GM19328 (cell line): ENCODE results near the gene INTS11.

Experiments used
- ATAC-seq: cut with Tn5 transposase; IDR thresholded peaks from one replicate; pipeline ENCODE4 v1.9.1; 2021; ENCODE audit warnings: mild to moderate bottlenecking, moderate library complexity; ENCODE audit not compliant: unreplicated experiment

The INTS11 gene

GRCh38 chr1:1287288-1288110 lies 37.0 kb downstream of the INTS11 start:
- no peak for ATAC-seq

- no peak for ATAC-seq
Observed at GRCh38 chr1:1286313-1287261, 37.9 kb downstream of the INTS11 start.

- ATAC-seq: no peak
Observed at GRCh38 chr1:1285611-1286311, 38.7 kb downstream of the INTS11 start.

- ATAC-seq: no peak
Observed at GRCh38 chr1:1285102-1285571, 39.3 kb downstream of the INTS11 start.

- ATAC-seq: no peak
Observed at GRCh38 chr1:1284221-1285101, 40.0 kb downstream of the INTS11 start.

- ATAC-seq: no peak
Observed at GRCh38 chr1:1283821-1284220, 40.6 kb downstream of the INTS11 start.

- no peak for ATAC-seq
Observed at GRCh38 chr1:1282998-1283397, 41.5 kb downstream of the INTS11 start.

- ATAC-seq: no peak
Observed at GRCh38 chr1:1281533-1282321, 42.7 kb downstream of the INTS11 start.

GRCh38 chr1:1280782-1281481 lies 43.5 kb downstream of the INTS11 start:
- ATAC-seq: no peak

GRCh38 chr1:1279028-1279427 lies 45.4 kb downstream of the INTS11 start:
- ATAC-seq: no peak

- ATAC-seq: no peak
Observed at GRCh38 chr1:1278620-1279019, 45.8 kb downstream of the INTS11 start.

- no peak for ATAC-seq
Observed at GRCh38 chr1:1275836-1276235, 48.6 kb downstream of the INTS11 start.

GRCh38 chr1:1274931-1275431 lies 49.5 kb downstream of the INTS11 start:
- no peak for ATAC-seq

- no peak for ATAC-seq
Observed at GRCh38 chr1:1274299-1274930, 50.0 kb downstream of the INTS11 start.

- ATAC-seq: peak; percentile 72
Observed at GRCh38 chr1:1273512-1274298, 50.8 kb downstream of the INTS11 start, which contains the start of gene UBE2J2. Gene UBE2J2 (minus strand): TSS chr1:1273854. CDS start chr1:1267992, 5,862 bp downstream.

- peak; percentile 7 for ATAC-seq
Observed at GRCh38 chr1:1273209-1273511, 51.3 kb downstream of the INTS11 start.
